Measurements from ENCODE around the gene HACD2.

HACD2 gene

GRCh38 chr3:123444744-123445143 lies 140.1 kb downstream of the HACD2 start:
- Histone ChIP-seq H3K36me3 (ENCODE audit: control insufficient read depth in 2 of 2, insufficient read depth in 1 of 2, low read length in 2 of 2) (no peaks in the 10 kb centered on the region), H3K4me1 (ENCODE audit: control insufficient read depth, insufficient read depth, low read length) (no peaks in the 10 kb centered on the region; the same call in 1 of the 2 replicates), H3K9me3 (ENCODE audit: control insufficient read depth, insufficient read depth, low read depth, low read length) (no peaks in the 10 kb centered on the region), H3K27ac (ENCODE audit: extremely low read depth, low read depth, low read length) (no peak overlapping the region), H3K4me3 (ENCODE audit: low read depth, low read length) (no peak overlapping the region)
- TF ChIP-seq ZNF10 (tag by site-specific recombination; IDR thresholded peaks at IDR 0.05) (no peak), BCL6B (tag by site-specific recombination; IDR thresholded peaks at IDR 0.05) (no peak), ZEB2 (tag by site-specific recombination; IDR thresholded peaks at IDR 0.05) (no peak), SP2 (tag by site-specific recombination; IDR thresholded peaks at IDR 0.05) (no peak), KLF10 (tag by site-specific recombination; IDR thresholded peaks at IDR 0.05) (no peak), KLF7 (tag by site-specific recombination; IDR thresholded peaks at IDR 0.05; ENCODE audit: borderline replicate concordance) (no peak), ZNF664 (tag by site-specific recombination; IDR thresholded peaks at IDR 0.05) (no peak), IKZF3 (tag by site-specific recombination; IDR thresholded peaks at IDR 0.05) (no peak), ZNF398 (tag by site-specific recombination; IDR thresholded peaks at IDR 0.05) (no peak), ZNF157 (tag by site-specific recombination; IDR thresholded peaks at IDR 0.05) (no peak), ZNF26 (tag by site-specific recombination; IDR thresholded peaks at IDR 0.05) (no peak), ZFP69B (tag by site-specific recombination; IDR thresholded peaks at IDR 0.05) (no peak), ZNF654 (tag by site-specific recombination; IDR thresholded peaks at IDR 0.05; ENCODE audit: low read depth) (no peak), ZNF777 (tag by site-specific recombination; IDR thresholded peaks at IDR 0.05; ENCODE audit: borderline replicate concordance) (no peak), OVOL3 (tag by site-specific recombination; IDR thresholded peaks at IDR 0.05) (no peak), REST (tag by site-specific recombination; IDR thresholded peaks at IDR 0.05) (no peak), ZNF610 (tag by site-specific recombination; IDR thresholded peaks at IDR 0.05; ENCODE audit: borderline replicate concordance) (no peak), ZNF391 (tag by site-specific recombination; IDR thresholded peaks at IDR 0.05; ENCODE audit: borderline replicate concordance, low read depth) (no peak)
- ChIA-PET POLR2A (no interaction called here), CTCF (interaction anchor here (0.9 kb wide), 1 partner anchor 13 kb away, joined by 3 read pairs; no protein-coding TSS in a partner anchor)

- Histone ChIP-seq H3K27ac (ENCODE audit: extremely low read depth, low read depth, low read length) (no peak overlapping the region), H3K9me3 (ENCODE audit: control insufficient read depth, insufficient read depth, low read depth, low read length) (no peaks in the 10 kb centered on the region), H3K4me3 (ENCODE audit: low read depth, low read length) (no peak overlapping the region), H3K36me3 (ENCODE audit: control insufficient read depth in 2 of 2, insufficient read depth in 1 of 2, low read length in 2 of 2) (no peaks in the 10 kb centered on the region), H3K4me1 (ENCODE audit: control insufficient read depth, insufficient read depth, low read length) (no peaks in the 10 kb centered on the region; the same call in 1 of the 2 replicates)
- POLR2A ChIA-PET = no interaction called here
- CTCF ChIA-PET = no interaction called here
- TF ChIP-seq ZNF148 (tag by site-specific recombination; IDR thresholded peaks at IDR 0.05; ENCODE audit: borderline replicate concordance) (no peak), ZBTB17 (tag by site-specific recombination; IDR thresholded peaks at IDR 0.05) (0 out of 2 replicates have a peak, but pooled peaks have one; percentile 14)
Observed at GRCh38 chr3:123444023-123444422, 140.8 kb downstream of the HACD2 start.

Data from HEK293 (cell line).